Stomach (tissue), 9 donors: ENCODE results near the gene CNBP. TPM values are rescaled to one million over a fixed set of nuclear protein-coding genes. Genes with fewer than 3 reads are reported as not detected.
"Not testable (repeated sequence)": the region's sequence is repeated elsewhere in the genome, so short reads cannot be mapped to it uniquely, and the experiment has no call there.

Experiments
- DNase-seq, 2 donors: peaks; one replicate each; pipeline versions ENCODE4 v3.0.0 to v3.0.0-alpha.2; 2013 to 2019
- H3K27ac ChIP-seq, 5 donors: fragments of 200-600 bp in 4 of 5; sonication (generic) in 4 of 5; one replicate each; pipeline ENCODE4 v1.5.1; 2013 to 2019; ENCODE audit warnings: mild to moderate bottlenecking in 1 of 5, moderate library complexity in 1 of 5
- H3K27me3 ChIP-seq, 3 donors: fragments of 200-600 bp; sonication (generic); one replicate each; pipeline ENCODE4 v1.5.1; 2017 to 2019; ENCODE audit warnings: mixed run types in 1 of 3
- H3K36me3 ChIP-seq, 4 donors: fragments of 200-600 bp; sonication (generic); 1 replicate in 3 of 4; 2 replicates in 1 of 4; pipeline ENCODE4 v1.5.1; 2016 to 2019
- H3K4me1 ChIP-seq, 4 donors: fragments of 200-600 bp; sonication (generic); one replicate each; pipeline ENCODE4 v1.5.1; 2016 to 2019
- H3K4me3 ChIP-seq, 4 donors: fragments of 200-600 bp; sonication (generic) in 3 of 4; one replicate each; pipeline ENCODE4 v1.5.1; 2016 to 2019; ENCODE audit warnings: mild to moderate bottlenecking in 1 of 4
- H3K9me3 ChIP-seq, 4 donors: fragments of 200-600 bp; sonication (generic); one replicate each; pipeline ENCODE4 v1.5.1; 2016 to 2019
- EP300 ChIP-seq: sonication (generic); formaldehyde crosslinking; IDR thresholded peaks from one replicate; pipeline ENCODE4 v1.6.1; 2017; ENCODE audit warnings: antibody characterized with exemption
- POLR2A ChIP-seq, 4 donors: fragments of 450-650 bp; IDR thresholded peaks; one replicate each; pipeline ENCODE4 v1.6.1; 2016; ENCODE audit warnings: antibody characterized with exemption in 4 of 4, control low read depth in 2 of 4, mild to moderate bottlenecking in 1 of 4, moderate library complexity in 1 of 4
- POLR2AphosphoS5 ChIP-seq, 3 donors: sonication (generic); formaldehyde crosslinking; IDR thresholded peaks; one replicate each; pipeline ENCODE4 v1.6.1; 2016; ENCODE audit warnings: antibody characterized with exemption in 3 of 3
- WGBS, 5 donors: extraction: QIAGEN DNeasy Blood & Tissue Kit in 3 of 5; methylation state at CpG; one replicate each; pipeline versions ENCODE4 v1.1.5 to v1.1.7; 2013 to 2018; 5-methylcytosine and 5-hydroxymethylcytosine counted together
- intact Hi-C: fragments of 100-400 bp; cut with DNase I; formaldehyde crosslinking; loops from one replicate; pipeline ENCODE4 v1.15.1; 2023; ENCODE audit warnings: low total_unique reads
- polyA plus RNA-seq, 3 donors: library from polyadenylated mRNA; stranded (reverse); fragments of 200-250 nt; gene quantifications; one replicate each; pipeline ENCODE4 v1.2.3, GENCODE V29; 2013
- total RNA-seq, 5 donors: library from RNA; depleted of rRNA; stranded (reverse); fragments of >200 nt; gene quantifications; one replicate each; pipeline versions ENCODE4 v1.1.0 to v1.2.3, GENCODE V29; 2014 to 2016
- TF ChIP-seq, protein P1 (sequence below), 7 experiments: fragments of 450-650 bp in 4 of 7; fragments of 200-600 bp in 3 of 7; sonication (generic) in 3 of 7; IDR thresholded peaks; one replicate each; pipeline ENCODE4 v1.5.1; 2016 to 2019; ENCODE audit warnings: antibody characterized with exemption in 7 of 7, control low read depth in 2 of 7, mild to moderate bottlenecking in 1 of 7
- donor health status: healthy with polysubstance abuse.
- donor health status: Bipolar disorder and iron deficiency.
- donor health status: healthy.

The CNBP gene
- total and polyA plus RNA-seq, 8 donors, result 185 to 537 (median 319) TPM

DNA sequence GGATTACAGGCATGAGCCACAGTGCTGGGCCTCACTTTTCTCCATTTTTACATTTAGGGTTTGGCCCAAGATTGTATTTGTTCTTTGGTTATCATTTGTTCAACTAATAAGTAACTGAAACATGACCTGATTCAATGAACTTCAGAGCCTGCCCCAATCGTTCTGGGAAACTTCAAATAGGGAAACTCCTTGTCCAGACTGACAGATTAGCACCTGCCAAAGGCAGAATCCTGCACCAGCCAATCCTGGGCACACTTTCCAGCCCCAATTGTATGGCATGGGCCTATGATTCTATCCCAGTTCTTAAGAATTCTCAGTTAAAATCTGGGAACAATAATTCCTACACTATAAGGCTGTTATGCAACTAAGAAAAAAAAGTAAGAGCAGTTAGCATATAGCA, 43.8 kb downstream of the CNBP start:
- no peaks in the 10 kb centered on the region for H3K9me3 ChIP-seq

GRCh38 chr3:129136275-129136674, 47.4 kb downstream of the CNBP start:
- WGBS, 5 donors, result 88 to 95% (median 94%) methylated on average over 10 of the region's 10 CpGs
- H3K27me3 ChIP-seq, H3K4me3 ChIP-seq, H3K4me1 ChIP-seq, H3K27ac ChIP-seq, H3K9me3 ChIP-seq, intact Hi-C loops, DNase-seq: not testable (repeated sequence)
- peaks cover 66 to 100% (median 100%) of the 10 kb centered on the region in 4 donors for H3K36me3 ChIP-seq

More for the DNA sequence above, 43.8 kb downstream of the CNBP start:
- DNase-seq, result no peak
- H3K27ac ChIP-seq, result no peak overlapping the region
- TF ChIP-seq POLR2AphosphoS5 (IDR thresholded peaks at IDR 0.05), result no peak
- TF ChIP-seq, protein P1, sequence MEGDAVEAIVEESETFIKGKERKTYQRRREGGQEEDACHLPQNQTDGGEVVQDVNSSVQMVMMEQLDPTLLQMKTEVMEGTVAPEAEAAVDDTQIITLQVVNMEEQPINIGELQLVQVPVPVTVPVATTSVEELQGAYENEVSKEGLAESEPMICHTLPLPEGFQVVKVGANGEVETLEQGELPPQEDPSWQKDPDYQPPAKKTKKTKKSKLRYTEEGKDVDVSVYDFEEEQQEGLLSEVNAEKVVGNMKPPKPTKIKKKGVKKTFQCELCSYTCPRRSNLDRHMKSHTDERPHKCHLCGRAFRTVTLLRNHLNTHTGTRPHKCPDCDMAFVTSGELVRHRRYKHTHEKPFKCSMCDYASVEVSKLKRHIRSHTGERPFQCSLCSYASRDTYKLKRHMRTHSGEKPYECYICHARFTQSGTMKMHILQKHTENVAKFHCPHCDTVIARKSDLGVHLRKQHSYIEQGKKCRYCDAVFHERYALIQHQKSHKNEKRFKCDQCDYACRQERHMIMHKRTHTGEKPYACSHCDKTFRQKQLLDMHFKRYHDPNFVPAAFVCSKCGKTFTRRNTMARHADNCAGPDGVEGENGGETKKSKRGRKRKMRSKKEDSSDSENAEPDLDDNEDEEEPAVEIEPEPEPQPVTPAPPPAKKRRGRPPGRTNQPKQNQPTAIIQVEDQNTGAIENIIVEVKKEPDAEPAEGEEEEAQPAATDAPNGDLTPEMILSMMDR (IDR thresholded peaks at IDR 0.05), result no peak
- TF ChIP-seq EP300, result no peak
- no peak for TF ChIP-seq POLR2A (IDR thresholded peaks at IDR 0.05)
- peaks cover 0 to 4% (median 0%) of the 10 kb centered on the region in 4 donors for H3K4me1 ChIP-seq
- no peaks in the 10 kb centered on the region for H3K27me3 ChIP-seq
- intact Hi-C loops, result no loop called here
- WGBS, 5 donors, result 26 to 42% (median 35%) methylated on average over 1 of the region's 1 CpG
- peaks cover 34 to 100% (median 98%) of the 10 kb centered on the region in 4 donors for H3K36me3 ChIP-seq
- no peak overlapping the region for H3K4me3 ChIP-seq

DNA sequence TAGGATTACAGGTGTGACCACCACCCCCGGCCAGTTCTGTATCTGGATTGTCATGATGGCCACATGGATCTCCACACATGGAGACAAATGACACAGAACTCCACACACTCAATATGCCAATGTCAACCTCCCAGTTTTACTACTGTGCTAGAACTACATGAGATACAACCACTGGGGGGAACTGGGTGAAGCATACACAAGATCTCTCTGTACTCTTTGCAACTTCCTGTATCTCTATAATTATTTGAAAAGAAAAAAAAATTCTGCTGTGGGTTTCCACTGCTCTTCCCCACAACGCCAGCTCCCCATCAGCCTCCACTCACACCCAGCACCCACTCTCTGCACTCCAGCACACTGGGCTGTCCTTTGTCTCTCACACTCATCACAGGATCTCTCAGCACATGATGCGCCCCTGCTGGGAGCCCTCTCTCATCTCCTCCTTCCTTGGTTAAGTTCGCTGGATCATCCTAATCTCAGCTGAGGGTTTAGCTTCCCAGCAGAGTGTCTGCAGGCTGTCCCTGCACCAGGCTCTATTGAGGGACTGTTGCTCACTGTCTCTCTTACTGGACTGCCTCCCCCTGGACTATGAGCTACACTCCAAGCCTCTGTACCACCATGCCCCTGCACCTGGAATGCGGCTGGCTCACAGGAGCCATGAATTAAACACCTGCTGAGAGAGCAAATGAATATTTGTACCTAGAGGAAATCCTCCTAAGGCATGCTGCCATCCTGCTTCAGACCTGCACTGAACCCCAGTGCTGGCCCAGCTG, 51.4 kb downstream of the CNBP start:
- 85 to 92% (median 89%) methylated on average over 4 to 5 of the region's 5 CpGs for WGBS, 5 donors
- H3K36me3 ChIP-seq, result peaks cover 80 to 100% (median 100%) of the 10 kb centered on the region in 4 donors

GRCh38 chr3:129131465-129132088, 52.1 kb downstream of the CNBP start:
- H3K36me3 ChIP-seq, result peaks cover 73 to 100% (median 99%) of the 10 kb centered on the region in 4 donors
- no peak overlapping the region for H3K4me3 ChIP-seq
- TF ChIP-seq EP300, result no peak
- H3K4me1 ChIP-seq, result peaks cover 0 to 11% (median 5%) of the 10 kb centered on the region in 4 donors
- no peak overlapping the region for H3K27ac ChIP-seq
- DNase-seq, result no peak
- H3K27me3 ChIP-seq, result no peaks in the 10 kb centered on the region
- WGBS, 5 donors, result 76 to 85% (median 83%) methylated on average over 2 of the region's 2 CpGs
- H3K9me3 ChIP-seq, result no peaks in the 10 kb centered on the region
- intact Hi-C loops, result no loop called here

More for the DNA sequence above, 51.4 kb downstream of the CNBP start:
- intact Hi-C loops, result no loop called here
- Histone ChIP-seq H3K9me3 (no peaks in the 10 kb centered on the region), H3K4me3 (no peak overlapping the region), H3K27ac (no peak overlapping the region), H3K4me1 (peaks cover 0 to 4% (median 1%) of the 10 kb centered on the region in 4 donors), H3K27me3 (no peaks in the 10 kb centered on the region)
- TF ChIP-seq, protein P1 (IDR thresholded peaks at IDR 0.05), result no peak
- no peak for TF ChIP-seq POLR2AphosphoS5 (IDR thresholded peaks at IDR 0.05)
- no peak for TF ChIP-seq EP300
- no peak for TF ChIP-seq POLR2A (IDR thresholded peaks at IDR 0.05)
- no peak for DNase-seq

GRCh38 chr3:129130291-129130813, 53.3 kb downstream of the CNBP start:
- peaks cover 0 to 11% (median 5%) of the 10 kb centered on the region in 4 donors for H3K4me1 ChIP-seq
- no peak overlapping the region for H3K4me3 ChIP-seq
- WGBS, 5 donors, result 75 to 88% (median 79%) methylated on average over 13 of the region's 13 CpGs
- no peaks in the 10 kb centered on the region for H3K27me3 ChIP-seq
- H3K36me3 ChIP-seq, result peaks cover 61 to 94% (median 87%) of the 10 kb centered on the region in 4 donors
- no peak overlapping the region for H3K27ac ChIP-seq
- TF ChIP-seq POLR2AphosphoS5 (IDR thresholded peaks at IDR 0.05) (no peak), EP300 (no peak), POLR2A (IDR thresholded peaks at IDR 0.05) (no peak)
- H3K9me3 ChIP-seq, result no peaks in the 10 kb centered on the region
- DNase-seq, result no peak
- intact Hi-C loops, result no loop called here
